Cardiac muscle cell (in vitro differentiated cells and primary cell): Measurements from ENCODE around the gene NUDC. TPM values are rescaled to one million over a fixed set of nuclear protein-coding genes. Genes with fewer than 3 reads are reported as not detected.
A peak's percentile ranks its signal among the peaks of the same experiment; 100 is the strongest.

ENCODE experiments used
- DNase-seq, 2 donors: peaks; one replicate each; pipeline versions ENCODE4 v3.0.0 to v3.0.0-alpha.2; 2010 to 2017; ENCODE audit warnings: low read depth in 1 of 2, low spot score in 1 of 2
- H3K27ac ChIP-seq: fragments of 200-600 bp; sonication (generic); 2 replicates; pipeline ENCODE4 v1.5.1; 2016
- H3K27me3 ChIP-seq: fragments of 200-600 bp; sonication (generic); 2 replicates; pipeline ENCODE4 v1.6.0; 2016; ENCODE audit warnings: control low read depth
- H3K36me3 ChIP-seq: fragments of 200-600 bp; sonication (generic); 2 replicates; pipeline ENCODE4 v1.5.1; 2016; ENCODE audit warnings: control low read depth
- H3K4me1 ChIP-seq: fragments of 200-600 bp; sonication (generic); 2 replicates; pipeline ENCODE4 v1.8.1; 2017; ENCODE audit warnings: low read depth, mild to moderate bottlenecking, mixed run types
- H3K4me3 ChIP-seq: fragments of 200-600 bp; sonication (generic); 2 replicates; pipeline ENCODE4 v1.5.1; 2016; ENCODE audit warnings: mild to moderate bottlenecking
- H3K9me3 ChIP-seq: fragments of 200-600 bp; sonication (generic); 2 replicates; pipeline ENCODE4 v1.5.1; 2017; ENCODE audit warnings: low read depth, mild to moderate bottlenecking, control low read depth
- CTCF ChIP-seq: IDR thresholded peaks from 2 replicates; pipeline ENCODE4 v1.5.1; 2012; ENCODE audit warnings: low read depth, mild to moderate bottlenecking, low read length
- polyA plus RNA-seq: library from polyadenylated mRNA; unstranded; fragments of >200 nt; fragmentation: Nextera tagmentation; extraction: Ambion mirVana; gene quantifications from 2 replicates; pipeline ENCODE4 v1.2.1, GENCODE V29; 2016
- total RNA-seq: library from RNA; depleted of rRNA; stranded (reverse); fragments of >200 nt; gene quantifications from 2 replicates; pipeline ENCODE4 v1.2.3, GENCODE V29; 2016

The NUDC gene
- total and polyA plus RNA-seq, 2 experiments from 2014 or later, result 99.6 to 192 TPM

GRCh38 chr1:26953374-26953773 is 31.8 kb downstream of the NUDC start:
- Histone ChIP-seq H3K27ac (no peak overlapping the region), H3K9me3 (no peaks in the 10 kb centered on the region), H3K4me1 (no peaks in the 10 kb centered on the region), H3K27me3 (peaks cover 3% of the 10 kb centered on the region), H3K36me3 (no peaks in the 10 kb centered on the region), H3K4me3 (no peak overlapping the region)
- no peak for TF ChIP-seq CTCF
- no peak for DNase-seq

- no peak for TF ChIP-seq CTCF
- no peaks in the 10 kb centered on the region for H3K4me1 ChIP-seq
- no peak for DNase-seq
- H3K9me3 ChIP-seq, result no peaks in the 10 kb centered on the region
- H3K27me3 ChIP-seq, result peaks cover 33% of the 10 kb centered on the region
- no peaks in the 10 kb centered on the region for H3K36me3 ChIP-seq
- no peak overlapping the region for H3K4me3 ChIP-seq
- no peak overlapping the region for H3K27ac ChIP-seq
These were observed 34.8 kb downstream of the NUDC start for GRCh38 chr1:26956321-26956720.

- no peak for TF ChIP-seq CTCF
- no peaks in the 10 kb centered on the region for H3K36me3 ChIP-seq
- no peak overlapping the region for H3K4me3 ChIP-seq
- peaks cover 43% of the 10 kb centered on the region for H3K27me3 ChIP-seq
- no peak overlapping the region for H3K27ac ChIP-seq
- no peaks in the 10 kb centered on the region for H3K4me1 ChIP-seq
- DNase-seq, result no peak
- no peaks in the 10 kb centered on the region for H3K9me3 ChIP-seq
These were observed 35.8 kb downstream of the NUDC start for GRCh38 chr1:26957306-26957705.

- Histone ChIP-seq H3K36me3 (no peaks in the 10 kb centered on the region), H3K27me3 (peaks cover 45% of the 10 kb centered on the region), H3K9me3 (no peaks in the 10 kb centered on the region), H3K4me3 (peak overlapping the region; percentile 60), H3K4me1 (no peaks in the 10 kb centered on the region), H3K27ac (no peak overlapping the region)
- TF ChIP-seq CTCF, result no peak
- DNase-seq, result no peak
These were observed 37.7 kb downstream of the NUDC start for GRCh38 chr1:26959270-26959669.

GRCh38 chr1:26959722-26960624 is 38.4 kb downstream of the NUDC start, which contains the start of gene KDF1:
Gene KDF1, minus strand, starts transcription at chr1:26960468. Its CDS starts 8,088 bp downstream, at chr1:26952380.
- Histone ChIP-seq H3K36me3 (no peaks in the 10 kb centered on the region), H3K4me3 (peak within 1 kb of the TSS; percentile 60), H3K4me1 (no peaks in the 10 kb centered on the region), H3K27me3 (peaks cover 45% of the 10 kb centered on the region), H3K9me3 (no peaks in the 10 kb centered on the region), H3K27ac (no peak within 1 kb of the TSS)
- peak in 1 of 2 donors; percentile 39 for DNase-seq
- TF ChIP-seq CTCF, result no peak
